ENCODE data around the gene TOP3A.

DNA sequence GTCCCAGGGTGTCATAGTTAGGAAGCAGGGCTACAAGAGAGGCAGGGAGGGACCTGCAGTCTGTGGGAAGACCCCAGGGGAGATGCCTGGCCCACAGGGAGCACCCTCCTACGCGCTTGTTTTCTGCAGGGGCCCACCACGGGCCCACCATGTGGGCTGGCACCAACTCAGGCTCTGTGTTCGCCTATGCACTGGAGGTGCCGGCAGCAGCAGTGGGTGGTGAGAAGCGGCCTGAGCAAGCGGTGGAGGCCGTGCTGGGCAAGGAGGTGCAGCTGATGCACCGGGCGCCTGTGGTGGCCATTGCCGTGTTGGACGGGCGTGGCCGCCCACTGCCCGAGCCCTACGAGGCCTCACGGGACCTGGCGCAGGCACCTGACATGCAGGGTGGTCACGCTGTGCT lies 74.3 kb downstream of the TOP3A start:
- TF ChIP-seq POLR2A (IDR thresholded peaks at IDR 0.05; ENCODE audit: low read depth, low read length): no peak
- TF ChIP-seq POLR2AphosphoS5 (IDR thresholded peaks at IDR 0.05; ENCODE audit: low read depth, low read length): no peak
- TF ChIP-seq POU2F2 (IDR thresholded peaks at IDR 0.05; ENCODE audit: low read depth, low read length): no peak
- no peak for TF ChIP-seq SPI1 (IDR thresholded peaks at IDR 0.05; ENCODE audit: low read depth, low read length)
- no peak for TF ChIP-seq TAF1 (IDR thresholded peaks at IDR 0.05; ENCODE audit: low read depth, low read length)
- TF ChIP-seq PAX5 (IDR thresholded peaks at IDR 0.05; ENCODE audit: insufficient read depth, low read length, severe bottlenecking): no peak

Measured in GM12891 (cell line).